SK-N-SH (cell line): ENCODE data around the gene MPZL1.
A peak's percentile ranks its signal among the peaks of the same experiment; 100 is the strongest.

Experiments
- CHD2 ChIP-seq: fragments of 150-350 bp; IDR thresholded peaks from 2 replicates; pipeline ENCODE4 v1.6.1; 2018; ENCODE audit warnings: low read length; ENCODE audit not compliant: partially characterized antibody
- CTCF ChIP-seq: fragments of 200-600 bp; sonication (generic); IDR thresholded peaks from 2 replicates; pipeline ENCODE4 v1.6.1; 2017; ENCODE audit warnings: antibody characterized with exemption, mild to moderate bottlenecking, moderate library complexity
- EP300 ChIP-seq, 2 experiments: IDR thresholded peaks; 2 replicates each; pipeline versions ENCODE4 v1.4.0 to v1.6.1; 2012; ENCODE audit warnings: borderline replicate concordance in 1 of 2, low read depth in 1 of 2, low read length in 1 of 2
- EZH2phosphoT487 ChIP-seq: fragments of 200-600 bp; sonication (generic); IDR thresholded peaks from 2 replicates; pipeline ENCODE4 v1.6.1; 2017; ENCODE audit warnings: low read depth, mixed run types, mild to moderate bottlenecking, antibody characterized with exemption, moderate library complexity, borderline replicate concordance
- GABPA ChIP-seq: IDR thresholded peaks from 2 replicates; pipeline ENCODE4 v1.4.0; 2012; ENCODE audit warnings: low read depth, mild to moderate bottlenecking
- JUND ChIP-seq: IDR thresholded peaks from 2 replicates; pipeline ENCODE4 v1.4.0; 2012
- MEF2A ChIP-seq: IDR thresholded peaks from 2 replicates; pipeline ENCODE4 v1.4.0; 2012; ENCODE audit warnings: low read depth, borderline replicate concordance
- POLR2AphosphoS5 ChIP-seq: IDR thresholded peaks from 2 replicates; pipeline ENCODE4 v1.6.1; 2012; ENCODE audit warnings: low read depth, low read length
- RAD21 ChIP-seq: IDR thresholded peaks from 2 replicates; pipeline ENCODE4 v1.6.1; 2012; ENCODE audit warnings: mild to moderate bottlenecking, low read length
- RFX5 ChIP-seq: IDR thresholded peaks from 2 replicates; pipeline ENCODE4 v1.6.1; 2012; ENCODE audit warnings: mild to moderate bottlenecking, improper control_type of control experiment, low read length
- SIN3A ChIP-seq: IDR thresholded peaks from 2 replicates; pipeline ENCODE4 v1.6.1; 2012; ENCODE audit warnings: low read depth, mild to moderate bottlenecking, low read length, moderate library complexity, borderline replicate concordance
- TAF1 ChIP-seq: IDR thresholded peaks from 2 replicates; pipeline ENCODE4 v1.6.1; 2012; ENCODE audit warnings: low read depth, mild to moderate bottlenecking, low read length, moderate library complexity, borderline replicate concordance
- TF ChIP-seq, protein P1 (sequence below): fragments of 150-350 bp; IDR thresholded peaks from 2 replicates; pipeline ENCODE4 v1.6.1; 2017; ENCODE audit warnings: antibody characterized with exemption, low read length, low read depth, borderline replicate concordance
- TF ChIP-seq, protein P2 (sequence below): IDR thresholded peaks from 2 replicates; pipeline ENCODE4 v1.4.0; 2012; ENCODE audit warnings: low read depth

DNA sequence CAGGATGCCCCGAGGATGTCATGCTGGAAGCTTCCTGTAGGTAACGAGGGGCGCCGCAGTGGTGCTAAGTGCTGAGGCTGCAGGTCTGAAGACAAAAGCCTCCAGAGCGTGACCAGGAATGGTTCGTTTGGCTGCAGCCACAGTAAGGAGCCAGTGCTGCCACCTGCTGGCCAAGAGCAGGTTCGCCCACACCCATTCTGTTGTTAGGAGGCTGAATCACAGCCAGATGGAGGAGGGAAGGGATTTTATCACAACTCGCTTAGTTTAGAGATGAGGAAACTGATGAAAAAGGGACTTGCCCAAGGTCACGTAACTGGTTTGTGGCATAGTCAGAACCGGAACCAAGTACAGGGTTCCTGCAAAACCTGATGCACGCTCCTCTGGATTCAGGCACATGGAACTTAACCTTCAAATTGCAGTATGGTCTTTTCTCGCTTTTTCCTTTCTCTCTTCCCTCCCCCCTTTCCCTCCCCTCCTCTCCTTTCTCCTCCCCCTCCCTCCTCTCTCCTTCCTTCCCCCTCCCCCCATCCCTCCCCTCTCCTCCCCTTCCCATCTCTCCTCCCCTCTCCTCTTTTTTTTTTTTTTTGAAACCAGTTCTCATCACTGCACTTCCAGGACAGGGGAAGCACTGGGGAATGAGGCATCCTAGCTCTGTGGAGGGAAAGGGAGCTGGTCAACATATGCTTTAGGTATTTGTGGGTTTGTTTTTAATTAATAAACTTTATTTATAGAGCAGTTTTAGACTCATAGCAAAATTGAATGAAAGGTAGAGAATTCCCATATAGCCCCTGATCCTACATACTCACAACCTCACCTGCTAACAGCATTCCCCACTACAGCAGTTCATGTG is 81.8 kb downstream of the MPZL1 start:
- TF ChIP-seq, protein P1, sequence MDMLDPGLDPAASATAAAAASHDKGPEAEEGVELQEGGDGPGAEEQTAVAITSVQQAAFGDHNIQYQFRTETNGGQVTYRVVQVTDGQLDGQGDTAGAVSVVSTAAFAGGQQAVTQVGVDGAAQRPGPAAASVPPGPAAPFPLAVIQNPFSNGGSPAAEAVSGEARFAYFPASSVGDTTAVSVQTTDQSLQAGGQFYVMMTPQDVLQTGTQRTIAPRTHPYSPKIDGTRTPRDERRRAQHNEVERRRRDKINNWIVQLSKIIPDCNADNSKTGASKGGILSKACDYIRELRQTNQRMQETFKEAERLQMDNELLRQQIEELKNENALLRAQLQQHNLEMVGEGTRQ, result no peak
- TF ChIP-seq CTCF (peak; percentile 96), GABPA (no peak), EP300 (IDR thresholded peaks at IDR 0.05; ENCODE audit: borderline replicate concordance in 1 of 2, low read depth in 1 of 2, low read length in 1 of 2) (no peak), SIN3A (peak; percentile 66; the same call in 1 of the 2 replicates), EZH2phosphoT487 (no peak), CHD2 (peak; percentile 55), JUND (no peak), RAD21 (peak; percentile 75), POLR2AphosphoS5 (no peak), MEF2A (no peak), TAF1 (no peak), RFX5 (no peak)
- TF ChIP-seq, protein P2, sequence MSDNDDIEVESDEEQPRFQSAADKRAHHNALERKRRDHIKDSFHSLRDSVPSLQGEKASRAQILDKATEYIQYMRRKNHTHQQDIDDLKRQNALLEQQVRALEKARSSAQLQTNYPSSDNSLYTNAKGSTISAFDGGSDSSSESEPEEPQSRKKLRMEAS, result peak; percentile 63; the same call in 1 of the 2 replicates
